Esophagus muscularis mucosa (tissue), 4 donors: Measurements from ENCODE around the gene ZRSR2. TPM values are rescaled to one million over a fixed set of nuclear protein-coding genes. Genes with fewer than 3 reads are reported as not detected.

ENCODE experiments used
- DNase-seq: peaks from one replicate; pipeline ENCODE4 v3.0.0-alpha.2; 2017; ENCODE audit errors: extremely low spot score
- H3K27ac ChIP-seq, 4 donors: fragments of 200-600 bp; sonication (generic); replicated peaks in 1 of 4; 1 replicate in 3 of 4; 2 replicates in 1 of 4; pipeline ENCODE4 v1.5.1; 2016 to 2019; ENCODE audit warnings: mild to moderate bottlenecking in 1 of 4
- H3K27me3 ChIP-seq, 4 donors: fragments of 200-600 bp; sonication (generic); one replicate each; pipeline versions ENCODE4 v1.5.1 to v1.6.0; 2016 to 2019
- H3K36me3 ChIP-seq, 4 donors: fragments of 200-600 bp; sonication (generic); one replicate each; pipeline ENCODE4 v1.5.1; 2016 to 2019
- H3K4me1 ChIP-seq, 4 donors: fragments of 200-600 bp; sonication (generic); one replicate each; pipeline ENCODE4 v1.5.1; 2016 to 2019
- H3K4me3 ChIP-seq, 4 donors: fragments of 200-600 bp; sonication (generic); 1 replicate in 2 of 4; 2 replicates in 2 of 4; pipeline ENCODE4 v1.5.1; 2016 to 2019; ENCODE audit warnings: mild to moderate bottlenecking in 4 of 4, moderate library complexity in 1 of 4
- H3K9me3 ChIP-seq, 4 donors: fragments of 200-600 bp; sonication (generic); 1 replicate in 3 of 4; 2 replicates in 1 of 4; pipeline ENCODE4 v1.5.1; 2016 to 2019
- EP300 ChIP-seq: sonication (generic); formaldehyde crosslinking; IDR thresholded peaks from one replicate; pipeline ENCODE4 v1.6.1; 2017; ENCODE audit warnings: antibody characterized with exemption
- POLR2A ChIP-seq: fragments of 450-650 bp; IDR thresholded peaks from one replicate; pipeline ENCODE4 v1.6.1; 2017; ENCODE audit warnings: antibody characterized with exemption, moderate library complexity, mild to moderate bottlenecking, low read depth
- POLR2AphosphoS5 ChIP-seq, 2 donors: sonication (generic); formaldehyde crosslinking; IDR thresholded peaks; one replicate each; pipeline ENCODE4 v1.6.1; 2017; ENCODE audit warnings: antibody characterized with exemption in 2 of 2
- WGBS: methylation state at CpG from one replicate; pipeline ENCODE4 v1.1.5; 2018; 5-methylcytosine and 5-hydroxymethylcytosine counted together
- intact Hi-C: fragments of 100-400 bp; cut with DNase I; formaldehyde crosslinking; loops from one replicate; pipeline ENCODE4 v1.15.1; 2023
- total RNA-seq, 4 donors: library from RNA; depleted of rRNA; stranded (reverse); fragments of >200 nt; gene quantifications; one replicate each; pipeline versions ENCODE4 v1.1.0 to v1.2.1, GENCODE V29; 2016
- TF ChIP-seq, protein P1 (sequence below), 3 experiments: fragments of 200-600 bp in 2 of 3; fragments of 450-650 bp in 1 of 3; sonication (generic) in 2 of 3; IDR thresholded peaks; one replicate each; pipeline ENCODE4 v1.5.1; 2017 to 2019; ENCODE audit warnings: antibody characterized with exemption in 3 of 3, mild to moderate bottlenecking in 2 of 3, moderate library complexity in 1 of 3

Gene ZRSR2
- total RNA-seq, 4 donors from 2014 or later, result 7.0 to 12.4 (median 9.0) TPM

- Histone ChIP-seq H3K27ac (peak overlapping the region in 2 of 4 donors; percentile 9 to 39), H3K4me1 (peaks cover 0 to 13% (median 9%) of the 10 kb centered on the region in 4 donors), H3K27me3 (no peaks in the 10 kb centered on the region), H3K36me3 (no peaks in the 10 kb centered on the region), H3K4me3 (no peak overlapping the region), H3K9me3 (no peaks in the 10 kb centered on the region)
- TF ChIP-seq EP300 (no peak), POLR2AphosphoS5 (IDR thresholded peaks at IDR 0.05) (no peak), POLR2A (no peak)
- TF ChIP-seq, protein P1, sequence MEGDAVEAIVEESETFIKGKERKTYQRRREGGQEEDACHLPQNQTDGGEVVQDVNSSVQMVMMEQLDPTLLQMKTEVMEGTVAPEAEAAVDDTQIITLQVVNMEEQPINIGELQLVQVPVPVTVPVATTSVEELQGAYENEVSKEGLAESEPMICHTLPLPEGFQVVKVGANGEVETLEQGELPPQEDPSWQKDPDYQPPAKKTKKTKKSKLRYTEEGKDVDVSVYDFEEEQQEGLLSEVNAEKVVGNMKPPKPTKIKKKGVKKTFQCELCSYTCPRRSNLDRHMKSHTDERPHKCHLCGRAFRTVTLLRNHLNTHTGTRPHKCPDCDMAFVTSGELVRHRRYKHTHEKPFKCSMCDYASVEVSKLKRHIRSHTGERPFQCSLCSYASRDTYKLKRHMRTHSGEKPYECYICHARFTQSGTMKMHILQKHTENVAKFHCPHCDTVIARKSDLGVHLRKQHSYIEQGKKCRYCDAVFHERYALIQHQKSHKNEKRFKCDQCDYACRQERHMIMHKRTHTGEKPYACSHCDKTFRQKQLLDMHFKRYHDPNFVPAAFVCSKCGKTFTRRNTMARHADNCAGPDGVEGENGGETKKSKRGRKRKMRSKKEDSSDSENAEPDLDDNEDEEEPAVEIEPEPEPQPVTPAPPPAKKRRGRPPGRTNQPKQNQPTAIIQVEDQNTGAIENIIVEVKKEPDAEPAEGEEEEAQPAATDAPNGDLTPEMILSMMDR (IDR thresholded peaks at IDR 0.05), result no peak
- DNase-seq, result no peak
- intact Hi-C loops, result no loop called here
Measured at GRCh38 chrX:15864629-15865028, 74.3 kb downstream of the ZRSR2 start.

DNA sequence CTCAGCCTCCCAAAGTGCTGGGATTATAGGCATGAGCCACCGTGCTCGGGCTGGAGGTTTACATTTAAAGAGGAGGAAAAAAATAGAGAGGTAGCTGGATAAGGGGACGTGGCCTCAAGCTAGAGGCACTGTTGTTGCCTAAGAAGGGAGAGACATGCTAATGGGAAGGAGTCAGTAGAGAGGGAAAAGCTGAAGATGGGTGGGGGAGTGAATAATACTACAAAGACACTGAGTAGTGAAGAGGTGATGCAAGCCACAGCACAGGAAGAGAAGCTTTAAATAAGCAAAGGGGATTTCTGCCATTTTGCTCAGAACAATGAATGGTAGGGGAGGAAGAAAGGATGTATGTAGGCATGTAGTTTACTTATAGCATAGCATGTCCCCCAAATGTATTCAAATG is 75.9 kb downstream of the ZRSR2 start:
- H3K9me3 ChIP-seq, result no peaks in the 10 kb centered on the region
- H3K27me3 ChIP-seq, result no peaks in the 10 kb centered on the region
- H3K36me3 ChIP-seq, result no peaks in the 10 kb centered on the region
- no peak for DNase-seq
- 79% methylated on average over 3 of the region's 3 CpGs for WGBS
- intact Hi-C loops, result no loop called here
- H3K27ac ChIP-seq, result no peak overlapping the region
- H3K4me3 ChIP-seq, result no peak overlapping the region
- H3K4me1 ChIP-seq, result peaks cover 0 to 13% (median 9%) of the 10 kb centered on the region in 4 donors
- TF ChIP-seq, protein P1 (IDR thresholded peaks at IDR 0.05), result no peak
- no peak for TF ChIP-seq POLR2AphosphoS5 (IDR thresholded peaks at IDR 0.05)
- TF ChIP-seq POLR2A, result no peak
- TF ChIP-seq EP300, result no peak

- 94% methylated on average over 3 of the region's 4 CpGs for WGBS
- no peak for TF ChIP-seq EP300
- TF ChIP-seq POLR2AphosphoS5 (IDR thresholded peaks at IDR 0.05), result no peak
- TF ChIP-seq POLR2A, result no peak
- TF ChIP-seq, protein P1 (IDR thresholded peaks at IDR 0.05), result no peak
- Histone ChIP-seq H3K36me3 (no peaks in the 10 kb centered on the region), H3K4me3 (no peak overlapping the region), H3K27ac (no peak overlapping the region), H3K4me1 (no peaks in the 10 kb centered on the region), H3K9me3 (no peaks in the 10 kb centered on the region), H3K27me3 (no peaks in the 10 kb centered on the region)
- DNase-seq, result no peak
- intact Hi-C loops, result no loop called here
Measured at GRCh38 chrX:15869695-15870094, 79.4 kb downstream of the ZRSR2 start.

DNA sequence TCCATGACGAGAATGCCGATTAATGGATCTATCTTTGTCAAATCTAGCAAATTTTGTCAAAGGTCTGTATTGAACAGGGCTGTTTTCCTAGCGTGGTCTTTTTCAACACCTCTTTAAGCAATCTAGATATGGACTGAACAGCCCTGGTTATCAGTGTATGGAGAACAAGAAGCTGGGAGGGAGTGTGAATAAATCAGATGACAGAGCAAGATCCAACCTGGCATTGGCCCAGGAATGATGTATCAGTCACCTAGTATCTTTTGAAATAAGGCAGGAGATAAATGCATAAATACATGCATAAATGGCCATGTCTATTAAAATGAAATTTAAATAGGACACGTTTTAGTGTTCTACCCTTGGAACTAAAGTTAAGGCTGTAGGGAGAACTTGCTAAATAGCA is 80.0 kb downstream of the ZRSR2 start:
- H3K27me3 ChIP-seq, result no peaks in the 10 kb centered on the region
- 71% methylated on average over 4 of the region's 4 CpGs for WGBS
- H3K4me3 ChIP-seq, result no peak overlapping the region
- H3K36me3 ChIP-seq, result no peaks in the 10 kb centered on the region
- H3K27ac ChIP-seq, result no peak overlapping the region
- intact Hi-C loops, result no loop called here
- TF ChIP-seq, protein P1 (IDR thresholded peaks at IDR 0.05), result no peak
- TF ChIP-seq EP300 (no peak), POLR2A (no peak), POLR2AphosphoS5 (IDR thresholded peaks at IDR 0.05) (no peak)
- H3K4me1 ChIP-seq, result no peaks in the 10 kb centered on the region
- no peaks in the 10 kb centered on the region for H3K9me3 ChIP-seq
- no peak for DNase-seq

Other genes with a start within 250 kb of the ZRSR2 start
- gene ACE2, start 189.5 kb upstream of the ZRSR2 start, total RNA-seq, result 1 to 10 TPM; 2.9 to 5.2 (median 4.2) TPM
- under 1 TPM in 3 of 4 donors, not detected in 1; 0.23 to 0.42 (median 0.33) TPM for gene CLTRN, start 125.7 kb upstream of the ZRSR2 start, total RNA-seq
- gene CA5B, start 52.2 kb upstream of the ZRSR2 start, total RNA-seq, result 1 to 10 TPM; 4.2 to 8.2 (median 6.0) TPM
- gene AP1S2, start 64.3 kb downstream of the ZRSR2 start, total RNA-seq, result 100 to 1,000 TPM; 136 to 142 (median 140) TPM